ENCODE measurements around the gene ARHGEF26.

Gene ARHGEF26

GRCh38 chr3:154121701-154122551 is 736 bp downstream of the ARHGEF26 start:
- peak; percentile 25 for DNase-seq

GRCh38 chr3:154122552-154122911 is 1.3 kb downstream of the ARHGEF26 start:
- no peak for DNase-seq

GRCh38 chr3:154122912-154123559 is 1.8 kb downstream of the ARHGEF26 start:
- no peak for DNase-seq

GRCh38 chr3:154123906-154124305 is 2.7 kb downstream of the ARHGEF26 start:
- DNase-seq = no peak

GRCh38 chr3:154125378-154126030 is 4.3 kb downstream of the ARHGEF26 start:
- no peak for DNase-seq

- no peak for DNase-seq
These were observed 5.5 kb downstream of the ARHGEF26 start for GRCh38 chr3:154126651-154127050.

GRCh38 chr3:154129625-154130024 is 8.4 kb downstream of the ARHGEF26 start:
- no peak for DNase-seq

GRCh38 chr3:154130540-154130939 is 9.3 kb downstream of the ARHGEF26 start:
- no peak for DNase-seq

- no peak for DNase-seq
These were observed 10.6 kb downstream of the ARHGEF26 start for GRCh38 chr3:154131830-154132229.

GRCh38 chr3:154132777-154133375 is 11.7 kb downstream of the ARHGEF26 start:
- DNase-seq = no peak

- no peak for DNase-seq
These were observed 14.5 kb downstream of the ARHGEF26 start for GRCh38 chr3:154135511-154136173.

- no peak for DNase-seq
These were observed 15.8 kb downstream of the ARHGEF26 start for GRCh38 chr3:154137036-154137435.

GRCh38 chr3:154139996-154140436 is 18.8 kb downstream of the ARHGEF26 start:
- no peak for DNase-seq

GRCh38 chr3:154142608-154143007 is 21.4 kb downstream of the ARHGEF26 start:
- no peak for DNase-seq

- DNase-seq = no peak
These were observed 22.7 kb downstream of the ARHGEF26 start for GRCh38 chr3:154143873-154144272.

GRCh38 chr3:154144825-154145465 is 23.8 kb downstream of the ARHGEF26 start:
- no peak for DNase-seq

- no peak for DNase-seq
These were observed 27.4 kb downstream of the ARHGEF26 start for GRCh38 chr3:154148541-154148940.

- DNase-seq = no peak
These were observed 28.1 kb downstream of the ARHGEF26 start for GRCh38 chr3:154149286-154149685.

GRCh38 chr3:154151969-154152368 is 30.8 kb downstream of the ARHGEF26 start:
- DNase-seq = no peak

- no peak for DNase-seq
These were observed 31.6 kb downstream of the ARHGEF26 start for GRCh38 chr3:154152741-154153140.

GRCh38 chr3:154156530-154156929 is 35.3 kb downstream of the ARHGEF26 start:
- DNase-seq = no peak

- DNase-seq = no peak
These were observed 40.6 kb downstream of the ARHGEF26 start for GRCh38 chr3:154161806-154162205.
